Epithelial cell of prostate (primary cell): ENCODE results near the gene RANBP1.

ENCODE experiments used
- DNase-seq: peaks from one replicate; pipeline ENCODE4 v3.0.0-alpha.2; 2011; ENCODE audit warnings: low read depth, low spot score
- H3K27ac ChIP-seq: fragments of 450-650 bp; 2 replicates; pipeline ENCODE4 v1.5.1; 2017; ENCODE audit warnings: mild to moderate bottlenecking

The RANBP1 gene

DNA sequence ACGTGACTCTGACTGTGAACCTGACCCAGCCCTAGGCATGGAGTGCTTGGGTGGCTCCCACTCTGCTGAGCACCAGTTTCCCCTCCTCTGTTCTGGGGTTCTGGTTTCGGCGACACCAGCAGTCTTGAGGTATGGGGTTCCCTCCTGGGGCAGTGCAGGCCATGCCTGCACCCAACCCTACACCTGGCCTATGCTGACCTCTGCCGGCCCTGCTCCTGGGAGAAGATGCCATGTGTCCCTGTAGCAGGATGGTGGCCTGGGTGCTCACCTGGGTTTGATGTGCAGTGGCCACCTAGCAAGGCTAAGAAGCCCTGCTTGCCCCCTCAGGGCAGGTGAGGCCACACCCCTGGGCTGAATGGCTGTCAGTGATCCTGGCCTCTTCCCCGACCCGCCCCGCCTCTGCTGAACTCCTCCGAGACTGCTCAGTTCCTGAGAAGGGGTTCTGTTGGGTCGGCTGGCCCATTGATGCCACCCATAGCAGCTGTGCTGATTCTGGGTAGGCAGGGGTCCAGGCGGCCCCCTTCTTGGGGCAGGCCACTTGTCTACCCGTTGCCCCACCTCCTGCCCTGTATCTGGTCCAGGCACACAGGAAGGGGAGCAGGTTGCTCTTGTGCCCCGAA, 18.1 kb downstream of the RANBP1 start:
- no peak for DNase-seq
- H3K27ac ChIP-seq, result no peak overlapping the region

- H3K27ac ChIP-seq, result no peak overlapping the region
- no peak for DNase-seq
Measured at GRCh38 chr22:20135265-20135664, 19.4 kb downstream of the RANBP1 start.

DNA sequence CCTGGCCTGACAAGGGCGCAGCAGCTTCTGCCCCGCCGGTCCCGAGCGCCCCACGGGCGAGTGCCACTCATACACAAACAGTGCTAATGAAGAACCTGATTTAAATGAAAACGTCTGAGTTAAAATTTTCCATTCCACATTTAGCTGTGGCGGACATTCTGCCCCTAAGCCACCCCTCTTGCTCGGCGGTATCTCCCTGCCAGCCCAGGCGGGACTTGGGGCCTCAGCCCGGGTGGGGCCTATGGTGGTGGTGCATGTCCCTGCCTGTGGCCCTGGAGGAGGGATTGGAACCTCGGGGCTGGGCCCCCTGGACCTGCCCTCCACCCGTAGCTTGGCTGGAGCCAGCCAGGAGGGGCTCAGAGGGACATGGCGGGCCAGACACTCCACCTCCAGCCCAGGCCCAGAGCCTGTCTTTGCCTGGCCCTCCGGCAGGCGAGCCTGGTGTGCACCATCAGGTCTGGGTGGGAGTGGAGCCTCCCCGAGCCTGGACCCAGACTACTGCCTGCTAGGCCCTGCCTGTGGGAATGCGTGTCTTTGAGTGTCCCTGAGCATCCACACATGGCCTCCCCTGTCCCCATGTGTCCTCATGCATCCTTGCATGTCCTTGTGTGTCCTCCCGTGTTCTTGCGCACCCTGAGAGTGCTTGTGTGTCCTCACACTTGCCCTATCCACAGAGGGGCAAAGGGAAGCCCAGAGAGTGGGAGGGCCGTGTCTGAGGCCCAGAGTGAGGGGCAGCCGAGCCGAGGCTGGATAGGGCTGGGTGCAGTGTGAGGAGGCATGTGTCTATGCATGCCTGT, 20.1 kb downstream of the RANBP1 start:
- H3K27ac ChIP-seq, result no peak overlapping the region
- no peak for DNase-seq

DNA sequence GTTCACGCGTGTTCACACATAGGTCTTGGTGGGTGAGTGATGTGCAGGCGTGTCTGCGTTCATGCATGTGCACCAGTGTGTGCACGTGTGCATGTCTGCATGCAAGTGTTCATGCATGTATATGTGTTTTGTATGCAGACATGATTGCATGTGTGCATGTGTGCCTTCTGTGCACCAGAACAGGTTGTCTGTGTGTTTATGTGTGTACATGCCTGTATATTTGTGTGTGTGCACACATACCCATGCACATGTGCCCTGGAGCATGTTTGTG, 20.6 kb downstream of the RANBP1 start:
- no peak overlapping the region for H3K27ac ChIP-seq
- DNase-seq, result no peak

- H3K27ac ChIP-seq, result no peak overlapping the region
- no peak for DNase-seq
Measured at GRCh38 chr22:20137113-20137512, 21.2 kb downstream of the RANBP1 start.

GRCh38 chr22:20137671-20138416, 21.9 kb downstream of the RANBP1 start:
- no peak for DNase-seq
- no peak overlapping the region for H3K27ac ChIP-seq

GRCh38 chr22:20138417-20138738, 22.5 kb downstream of the RANBP1 start:
- no peak for DNase-seq

DNA sequence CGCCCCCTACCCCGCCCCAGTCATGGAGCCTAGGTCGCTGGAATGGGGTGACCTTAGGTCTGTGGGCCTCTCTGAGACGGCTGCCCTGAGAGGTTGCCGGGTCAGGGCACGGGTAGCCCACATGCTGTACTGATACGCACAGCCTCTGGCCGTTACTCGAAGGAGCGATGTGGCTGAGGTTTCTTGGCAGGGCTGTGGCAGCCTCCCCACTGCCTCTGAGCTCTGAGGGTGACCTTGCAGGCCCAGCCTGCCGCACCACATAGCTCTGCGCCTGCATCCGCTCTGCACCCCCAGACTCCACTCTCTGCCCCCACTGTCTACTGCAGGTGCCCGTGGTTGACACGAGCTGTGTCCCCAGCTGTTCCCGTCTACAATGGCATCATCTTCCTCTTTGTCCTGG, 23.0 kb downstream of the RANBP1 start:
- H3K27ac ChIP-seq, result no peak overlapping the region
- DNase-seq, result no peak

More at GRCh38 chr22:20138417-20138738, 22.5 kb downstream of the RANBP1 start:
- H3K27ac ChIP-seq, result no peak overlapping the region

- no peak for DNase-seq
- H3K27ac ChIP-seq, result no peak overlapping the region
Measured at GRCh38 chr22:20139391-20140106, 23.6 kb downstream of the RANBP1 start.

DNA sequence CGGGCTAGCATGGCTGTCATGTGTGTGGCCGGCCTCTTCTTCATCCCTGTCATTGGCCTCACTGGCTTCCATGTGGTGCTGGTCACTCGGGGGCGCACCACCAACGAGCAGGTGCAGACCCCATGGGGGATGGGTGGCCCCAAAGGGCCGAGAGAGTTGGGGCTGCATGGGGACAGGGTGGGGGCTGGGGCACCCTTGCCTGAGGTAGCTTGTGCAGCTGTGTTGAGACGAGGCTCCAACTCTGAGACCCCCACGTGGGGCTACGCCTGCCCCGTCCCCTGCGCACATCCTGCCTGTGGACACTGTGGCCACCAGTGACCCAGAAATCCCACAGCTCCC, 24.2 kb downstream of the RANBP1 start:
- no peak overlapping the region for H3K27ac ChIP-seq
- no peak for DNase-seq

DNA sequence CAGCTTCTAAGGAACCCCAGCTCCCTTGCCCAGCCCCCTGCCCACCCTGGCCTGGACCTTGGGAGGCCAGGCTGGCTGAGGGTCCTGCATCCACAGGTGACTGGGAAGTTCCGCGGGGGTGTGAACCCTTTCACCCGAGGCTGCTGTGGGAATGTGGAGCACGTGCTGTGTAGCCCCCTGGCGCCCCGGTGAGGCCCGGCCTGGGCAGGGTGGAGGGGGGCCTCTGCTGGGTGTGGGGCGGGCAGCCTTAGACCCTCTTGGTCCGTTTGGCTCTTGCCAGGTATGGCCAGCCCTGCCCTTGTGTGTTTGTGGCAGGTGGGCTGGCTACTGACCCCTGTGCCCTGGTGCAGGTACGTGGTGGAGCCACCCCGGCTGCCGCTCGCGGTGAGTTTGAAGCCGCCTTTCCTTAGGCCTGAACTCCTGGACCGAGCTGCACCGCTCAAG, 24.6 kb downstream of the RANBP1 start:
- H3K27ac ChIP-seq, result no peak overlapping the region

GRCh38 chr22:20141186-20142077, 25.5 kb downstream of the RANBP1 start:
- DNase-seq, result no peak
- no peak overlapping the region for H3K27ac ChIP-seq

More for the DNA sequence above, 24.6 kb downstream of the RANBP1 start:
- DNase-seq, result no peak

- DNase-seq, result no peak
- H3K27ac ChIP-seq, result no peak overlapping the region
Measured at GRCh38 chr22:20142711-20143621, 27.1 kb downstream of the RANBP1 start.

- DNase-seq, result no peak
- H3K27ac ChIP-seq, result no peak overlapping the region
Measured at GRCh38 chr22:20143883-20144665, 28.2 kb downstream of the RANBP1 start.

DNA sequence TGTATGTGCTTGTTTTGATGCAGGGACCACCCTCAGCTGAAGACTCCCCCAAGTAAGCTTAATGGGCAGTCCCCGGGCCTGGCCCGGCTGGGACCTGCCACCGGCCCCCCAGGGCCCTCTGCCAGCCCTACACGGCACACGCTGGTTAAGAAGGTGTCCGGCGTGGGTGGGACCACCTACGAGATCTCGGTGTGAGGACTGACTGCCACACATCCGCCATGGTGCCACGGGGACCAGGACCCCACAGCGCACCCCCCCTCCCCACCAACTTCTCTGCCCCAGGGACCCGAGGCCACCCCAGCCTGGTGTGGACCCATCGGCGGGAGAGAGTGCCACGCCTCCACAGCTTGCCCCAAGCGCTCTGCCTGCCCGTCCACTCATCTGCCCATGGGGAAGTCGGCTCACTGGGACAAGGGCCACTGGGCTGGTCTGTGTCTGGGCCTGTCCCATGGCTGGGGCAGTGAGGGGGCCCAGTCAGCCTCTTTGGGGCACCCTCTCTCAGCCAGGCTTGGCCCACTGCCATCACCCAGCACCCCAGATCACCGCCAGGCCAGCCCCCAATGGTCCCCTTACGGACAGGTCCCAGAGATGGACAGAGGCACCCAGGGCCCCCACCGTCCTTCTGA, 29.4 kb downstream of the RANBP1 start:
- no peak for DNase-seq
- no peak overlapping the region for H3K27ac ChIP-seq

- H3K27ac ChIP-seq, result no peak overlapping the region
Measured at GRCh38 chr22:20145832-20146223, 29.9 kb downstream of the RANBP1 start.

GRCh38 chr22:20146777-20147176, 30.9 kb downstream of the RANBP1 start:
- no peak overlapping the region for H3K27ac ChIP-seq
- DNase-seq, result no peak

More at GRCh38 chr22:20145832-20146223, 29.9 kb downstream of the RANBP1 start:
- no peak for DNase-seq
